ENCODE results near the gene XPR1. TPM values are rescaled to one million over a fixed set of nuclear protein-coding genes. Genes with fewer than 3 reads are reported as not detected.
A peak's percentile ranks its signal among the peaks of the same experiment; 100 is the strongest.

Gene XPR1
- polyA plus RNA-seq, 1 donor (not counting 4 experiments of a cell fraction or from before 2014, with no cell fraction given), result 40.0 TPM

DNA sequence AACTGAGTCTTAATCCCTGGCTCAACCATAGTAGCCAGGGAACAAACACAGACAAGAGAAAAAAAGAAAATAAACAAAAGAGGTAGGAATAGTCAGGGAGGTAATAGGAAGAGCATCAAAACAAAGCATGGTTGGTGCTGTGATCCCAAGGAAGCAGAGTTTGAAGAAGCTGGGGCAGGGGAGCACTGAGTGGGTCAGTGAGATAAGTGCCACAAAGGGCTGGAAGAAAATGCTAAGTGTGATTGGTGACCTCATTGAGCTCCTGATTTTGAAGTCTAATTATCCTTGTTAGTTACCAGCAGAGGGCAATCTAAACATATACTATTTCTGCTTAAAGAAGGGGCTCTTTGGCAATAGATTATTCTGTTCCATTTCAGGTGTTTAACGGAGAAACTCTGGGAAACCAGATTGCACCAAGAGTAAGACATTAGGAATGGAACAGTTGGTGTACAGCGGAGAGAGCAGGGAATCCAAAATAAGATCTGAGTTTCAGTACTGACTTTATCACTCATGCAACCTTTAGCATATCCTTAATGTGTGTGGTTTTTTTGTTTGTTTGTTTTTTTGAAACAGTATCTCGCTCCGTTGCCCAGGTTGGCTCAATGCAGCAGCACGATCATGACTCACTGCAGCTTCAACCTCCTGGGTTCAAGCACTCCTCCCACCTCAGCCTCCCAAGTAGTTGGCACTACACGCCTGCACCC, 250.1 kb downstream of the XPR1 start:
- no peaks in the 10 kb centered on the region for H3K4me1 ChIP-seq (ENCODE audit: control insufficient read depth, extremely low read depth, insufficient read depth, low read length)
- H3K9me1 ChIP-seq (ENCODE audit: control insufficient read depth, extremely low read depth, insufficient read depth, low read length), result no peaks in the 10 kb centered on the region
- TF ChIP-seq CTCF (optimal IDR thresholded peaks at IDR 0.05 in 1 of 3, IDR thresholded peaks at IDR 0.05 in 1 of 3, conservative IDR thresholded peaks at IDR 0.05 in 1 of 3; ENCODE audit: extremely low read depth in 1 of 3, insufficient read depth in 2 of 3, low read length in 3 of 3) (peak in 1 of 3 experiments; percentile 48), EZH2 (IDR thresholded peaks at IDR 0.05; ENCODE audit: low read length) (no peak)
- peak; percentile 13 for FAIRE-seq
- no peaks in the 10 kb centered on the region for H3K27me3 ChIP-seq (ENCODE audit: control insufficient read depth, extremely low read depth, insufficient read depth, low read length)
- no peak overlapping the region for H3K4me2 ChIP-seq (ENCODE audit: control insufficient read depth, extremely low read depth, insufficient read depth, low read depth, low read length)
- H3K79me2 ChIP-seq (ENCODE audit: control insufficient read depth, insufficient read depth, low read length), result no peaks in the 10 kb centered on the region
- H2AFZ ChIP-seq (ENCODE audit: control insufficient read depth, low read length), result no peak overlapping the region
- no peak overlapping the region for H3K27ac ChIP-seq (ENCODE audit: control insufficient read depth, insufficient read depth, low read length)
- no peak overlapping the region for H3K4me3 ChIP-seq (ENCODE audit: control insufficient read depth in 2 of 3, extremely low read depth in 1 of 3, insufficient read depth in 2 of 3, low read depth in 1 of 3, low read length in 3 of 3)
- peaks cover 3 to 4% of the 10 kb centered on the region in 2 experiments for H3K36me3 ChIP-seq (ENCODE audit: control insufficient read depth in 2 of 2, extremely low read depth in 1 of 2, insufficient read depth in 2 of 2, low read length in 2 of 2)
- dilution Hi-C loops (cut with MboI; ENCODE audit: extremely low pct_ligation_motif_present, low sequenced_read_pairs), result no loop called here
- DNase-seq (ENCODE audit: low read depth, low spot score), result no peak
- no peaks in the 10 kb centered on the region for H3K9me3 ChIP-seq (ENCODE audit: control insufficient read depth, low read depth, low read length)
- no peaks in the 10 kb centered on the region for H4K20me1 ChIP-seq (ENCODE audit: control insufficient read depth, extremely low read depth, insufficient read depth, low read length)
- H3K9ac ChIP-seq (ENCODE audit: control insufficient read depth, extremely low read depth, insufficient read depth, low read length), result no peak overlapping the region

- Histone ChIP-seq H3K4me1 (ENCODE audit: control insufficient read depth, extremely low read depth, insufficient read depth, low read length) (no peaks in the 10 kb centered on the region), H2AFZ (ENCODE audit: control insufficient read depth, low read length) (no peak overlapping the region), H3K4me2 (ENCODE audit: control insufficient read depth, extremely low read depth, insufficient read depth, low read depth, low read length) (no peak overlapping the region), H3K79me2 (ENCODE audit: control insufficient read depth, insufficient read depth, low read length) (no peaks in the 10 kb centered on the region), H3K27ac (ENCODE audit: control insufficient read depth, insufficient read depth, low read length) (no peak overlapping the region), H3K9me1 (ENCODE audit: control insufficient read depth, extremely low read depth, insufficient read depth, low read length) (no peaks in the 10 kb centered on the region), H3K27me3 (ENCODE audit: control insufficient read depth, extremely low read depth, insufficient read depth, low read length) (no peaks in the 10 kb centered on the region), H3K4me3 (ENCODE audit: control insufficient read depth in 2 of 3, extremely low read depth in 1 of 3, insufficient read depth in 2 of 3, low read depth in 1 of 3, low read length in 3 of 3) (no peak overlapping the region), H4K20me1 (ENCODE audit: control insufficient read depth, extremely low read depth, insufficient read depth, low read length) (no peaks in the 10 kb centered on the region), H3K9me3 (ENCODE audit: control insufficient read depth, low read depth, low read length) (no peaks in the 10 kb centered on the region), H3K9ac (ENCODE audit: control insufficient read depth, extremely low read depth, insufficient read depth, low read length) (no peak overlapping the region), H3K36me3 (ENCODE audit: control insufficient read depth in 2 of 2, extremely low read depth in 1 of 2, insufficient read depth in 2 of 2, low read length in 2 of 2) (peaks cover 3 to 4% of the 10 kb centered on the region in 2 experiments)
- dilution Hi-C loops (cut with MboI; ENCODE audit: extremely low pct_ligation_motif_present, low sequenced_read_pairs), result no loop called here
- FAIRE-seq (no peak), DNase-seq (ENCODE audit: low read depth, low spot score) (no peak)
- TF ChIP-seq CTCF (optimal IDR thresholded peaks at IDR 0.05 in 1 of 3, IDR thresholded peaks at IDR 0.05 in 1 of 3, conservative IDR thresholded peaks at IDR 0.05 in 1 of 3; ENCODE audit: extremely low read depth in 1 of 3, insufficient read depth in 2 of 3, low read length in 3 of 3) (no peak), EZH2 (IDR thresholded peaks at IDR 0.05; ENCODE audit: low read length) (no peak)
Observed at GRCh38 chr1:180884588-180885300, 252.9 kb downstream of the XPR1 start.

All from keratinocyte (primary cell).